ENCODE results near the gene HEXD. TPM values are rescaled to one million over a fixed set of nuclear protein-coding genes. Genes with fewer than 3 reads are reported as not detected.

Gene HEXD
- polyA plus RNA-seq, 1 experiment: 9.1 TPM

DNA sequence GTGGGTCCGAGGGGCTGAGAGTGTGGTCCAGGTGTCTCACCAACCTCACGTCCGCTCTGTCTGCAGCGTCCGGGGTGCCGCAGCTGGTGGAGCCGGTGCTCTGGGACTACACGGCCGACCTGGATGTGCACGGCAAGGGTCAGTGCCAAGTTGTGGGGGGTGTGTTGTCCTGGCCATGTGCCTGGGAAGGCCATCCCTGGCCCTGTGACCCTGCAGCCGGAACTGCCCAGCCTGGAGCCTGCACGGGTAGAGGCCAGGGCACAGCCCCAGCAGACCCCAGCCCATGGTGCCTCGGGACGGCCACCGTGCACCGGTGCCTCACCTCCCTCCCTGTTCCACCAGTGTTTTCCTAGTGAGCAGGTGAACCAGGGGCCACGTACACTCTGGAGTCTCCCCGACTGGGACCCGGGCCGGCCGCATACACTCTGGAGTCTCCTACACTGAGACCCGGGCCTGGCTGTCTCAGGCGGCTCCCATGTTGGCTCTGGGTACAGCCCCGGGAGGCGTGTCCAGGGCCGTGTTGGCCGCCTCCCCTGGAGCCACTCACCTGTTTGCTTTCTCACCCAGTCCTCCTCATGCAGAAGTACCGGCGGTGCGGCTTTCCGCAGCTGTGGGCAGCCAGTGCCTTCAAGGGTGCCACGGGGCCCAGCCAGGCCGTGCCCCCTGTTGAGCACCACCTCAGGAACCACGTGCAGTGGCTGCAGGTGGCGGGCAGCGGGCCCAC lies 18.6 kb downstream of the HEXD start:
- TF ChIP-seq, protein P1, sequence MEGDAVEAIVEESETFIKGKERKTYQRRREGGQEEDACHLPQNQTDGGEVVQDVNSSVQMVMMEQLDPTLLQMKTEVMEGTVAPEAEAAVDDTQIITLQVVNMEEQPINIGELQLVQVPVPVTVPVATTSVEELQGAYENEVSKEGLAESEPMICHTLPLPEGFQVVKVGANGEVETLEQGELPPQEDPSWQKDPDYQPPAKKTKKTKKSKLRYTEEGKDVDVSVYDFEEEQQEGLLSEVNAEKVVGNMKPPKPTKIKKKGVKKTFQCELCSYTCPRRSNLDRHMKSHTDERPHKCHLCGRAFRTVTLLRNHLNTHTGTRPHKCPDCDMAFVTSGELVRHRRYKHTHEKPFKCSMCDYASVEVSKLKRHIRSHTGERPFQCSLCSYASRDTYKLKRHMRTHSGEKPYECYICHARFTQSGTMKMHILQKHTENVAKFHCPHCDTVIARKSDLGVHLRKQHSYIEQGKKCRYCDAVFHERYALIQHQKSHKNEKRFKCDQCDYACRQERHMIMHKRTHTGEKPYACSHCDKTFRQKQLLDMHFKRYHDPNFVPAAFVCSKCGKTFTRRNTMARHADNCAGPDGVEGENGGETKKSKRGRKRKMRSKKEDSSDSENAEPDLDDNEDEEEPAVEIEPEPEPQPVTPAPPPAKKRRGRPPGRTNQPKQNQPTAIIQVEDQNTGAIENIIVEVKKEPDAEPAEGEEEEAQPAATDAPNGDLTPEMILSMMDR (IDR thresholded peaks at IDR 0.05; ENCODE audit: low read depth, low read length): no peak
- DNase-seq (ENCODE audit: low read depth, low spot score): no peak
- no peaks in the 10 kb centered on the region for H3K27me3 ChIP-seq (ENCODE audit: control insufficient read depth, insufficient read depth, low read length)
- no peak overlapping the region for H3K4me3 ChIP-seq (ENCODE audit: low read depth, low read length)
- POLR2A ChIA-PET: no interaction called here
- CTCF ChIA-PET: no interaction called here
- no peak overlapping the region for H3K27ac ChIP-seq (ENCODE audit: low read depth, low read length)
- H3K9me3 ChIP-seq (ENCODE audit: control insufficient read depth, insufficient read depth, low read length): no peaks in the 10 kb centered on the region; the same call in 1 of the 2 replicates

- TF ChIP-seq, protein P1 (IDR thresholded peaks at IDR 0.05; ENCODE audit: low read depth, low read length): no peak
- Histone ChIP-seq H3K9me3 (ENCODE audit: control insufficient read depth, insufficient read depth, low read length) (no peaks in the 10 kb centered on the region; the same call in 1 of the 2 replicates), H3K27me3 (ENCODE audit: control insufficient read depth, insufficient read depth, low read length) (no peaks in the 10 kb centered on the region), H3K4me3 (ENCODE audit: low read depth, low read length) (no peak overlapping the region), H3K27ac (ENCODE audit: low read depth, low read length) (no peak overlapping the region)
- ChIA-PET POLR2A (no interaction called here), CTCF (no interaction called here)
- DNase-seq (ENCODE audit: low read depth, low spot score): no peak
Observed at GRCh38 chr17:82437325-82437668, 19.1 kb downstream of the HEXD start.

DNA sequence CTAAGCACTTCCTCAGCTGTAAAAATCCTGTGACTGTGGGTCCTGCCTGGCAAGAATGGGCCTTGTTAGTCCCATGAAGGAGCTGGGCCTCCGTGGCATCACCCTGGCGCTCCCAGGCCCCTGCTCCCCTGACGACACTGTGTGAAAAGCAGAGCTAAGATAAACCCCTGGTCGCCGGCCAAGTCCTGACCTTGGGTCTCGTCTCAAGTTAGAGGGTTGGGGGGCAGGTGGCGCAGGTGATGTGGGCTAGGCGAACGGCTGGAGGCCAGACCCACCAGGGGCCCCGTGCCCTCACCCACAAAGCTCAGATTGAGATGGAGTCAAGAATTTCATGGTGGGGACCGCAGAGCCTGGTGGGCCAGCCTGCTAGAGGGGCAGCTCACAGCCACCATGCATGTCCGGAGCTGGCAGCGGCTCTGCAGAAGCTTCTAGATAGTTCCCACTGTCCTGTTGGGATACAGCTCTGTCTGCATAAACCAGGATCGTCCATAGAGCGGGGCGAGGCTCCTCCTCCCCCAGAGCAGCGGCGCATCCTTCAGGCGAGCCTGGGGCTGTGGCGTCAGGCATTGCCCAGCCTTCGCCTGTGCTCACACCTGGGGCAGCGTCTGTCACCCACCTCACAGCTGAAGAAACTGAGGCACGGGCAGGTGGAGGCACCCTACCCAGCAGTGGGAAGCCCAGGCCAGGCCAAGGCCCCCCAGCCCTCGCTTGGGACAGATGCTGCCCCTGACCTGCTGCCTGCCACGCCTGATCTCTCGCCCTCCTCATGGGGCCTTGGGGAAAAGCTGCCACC lies 20.4 kb downstream of the HEXD start:
- no peak overlapping the region for H3K27ac ChIP-seq (ENCODE audit: low read depth, low read length)
- H3K27me3 ChIP-seq (ENCODE audit: control insufficient read depth, insufficient read depth, low read length): no peaks in the 10 kb centered on the region
- POLR2A ChIA-PET: no interaction called here
- DNase-seq (ENCODE audit: low read depth, low spot score): no peak
- H3K9me3 ChIP-seq (ENCODE audit: control insufficient read depth, insufficient read depth, low read length): no peaks in the 10 kb centered on the region; the same call in 1 of the 2 replicates
- CTCF ChIA-PET: no interaction called here
- TF ChIP-seq, protein P1 (IDR thresholded peaks at IDR 0.05; ENCODE audit: low read depth, low read length): no peak
- no peak overlapping the region for H3K4me3 ChIP-seq (ENCODE audit: low read depth, low read length)

DNA sequence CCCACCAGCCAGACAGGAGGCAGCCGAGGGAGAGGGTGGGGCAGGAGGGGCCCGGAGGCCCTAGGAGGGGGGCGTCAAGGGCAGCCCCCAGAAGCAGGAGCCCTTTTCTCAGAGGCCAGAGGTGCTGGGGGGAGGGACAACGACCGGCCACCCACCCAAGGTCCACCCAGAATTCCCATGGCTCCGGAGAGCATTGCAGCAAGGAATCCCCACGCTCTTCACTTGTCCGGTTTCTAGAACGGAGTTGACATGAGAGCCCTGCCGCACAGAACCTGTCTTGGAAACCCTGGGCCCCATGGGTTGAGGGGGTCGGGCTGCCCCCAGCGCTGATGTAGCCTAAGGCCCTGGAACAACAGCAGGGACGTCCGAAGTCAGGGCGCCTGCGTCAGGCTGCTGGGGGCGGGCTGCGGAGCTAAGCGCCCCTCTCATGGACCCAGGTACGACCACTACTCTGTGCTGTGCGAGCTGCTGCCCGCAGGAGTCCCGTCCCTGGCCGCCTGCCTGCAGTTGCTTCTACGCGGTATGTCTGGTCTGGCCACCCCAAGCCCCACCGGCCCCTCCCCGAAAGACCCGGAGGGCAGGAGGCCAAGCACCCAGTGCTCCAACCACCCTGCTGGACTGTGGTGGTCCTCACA lies 21.2 kb downstream of the HEXD start:
- ChIA-PET CTCF (no interaction called here), POLR2A (no interaction called here)
- H3K27ac ChIP-seq (ENCODE audit: low read depth, low read length): no peak overlapping the region
- no peak for DNase-seq (ENCODE audit: low read depth, low spot score)
- TF ChIP-seq, protein P1 (IDR thresholded peaks at IDR 0.05; ENCODE audit: low read depth, low read length): no peak
- no peaks in the 10 kb centered on the region; the same call in 1 of the 2 replicates for H3K9me3 ChIP-seq (ENCODE audit: control insufficient read depth, insufficient read depth, low read length)
- H3K27me3 ChIP-seq (ENCODE audit: control insufficient read depth, insufficient read depth, low read length): no peaks in the 10 kb centered on the region
- no peak overlapping the region for H3K4me3 ChIP-seq (ENCODE audit: low read depth, low read length)
